Activated naive CD4-positive, alpha-beta T cell treated with anti-CD3 and anti-CD28 coated beads for 36 hours (primary cell): ENCODE measurements around the gene TCF15. TPM values are rescaled to one million over a fixed set of nuclear protein-coding genes. Genes with fewer than 3 reads are reported as not detected.

Experiments used
- CTCF ChIA-PET: fragments of 350-600 bp; sonication (Branson Sonifier 250); formaldehyde crosslinking; loops from one replicate; lab custom pipeline; 2021; ENCODE audit warnings: antibody characterized with exemption; lab: Charles Lee
- DNase-seq: peaks from one replicate; pipeline ENCODE4 v3.0.0-alpha.2; 2020
- H3K27ac Mint-ChIP-seq: one replicate; pipeline ENCODE4 v1.8.0; 2021; ENCODE audit warnings: mild to moderate bottlenecking, mixed read lengths
- H3K27me3 Mint-ChIP-seq: one replicate; pipeline ENCODE4 v1.8.0; 2021; ENCODE audit warnings: low read depth, mixed read lengths
- H3K36me3 Mint-ChIP-seq: one replicate; pipeline ENCODE4 v1.8.0; 2021; ENCODE audit warnings: low read depth, mixed read lengths
- H3K4me1 Mint-ChIP-seq: one replicate; pipeline ENCODE4 v1.8.0; 2021; ENCODE audit warnings: low read depth, mixed read lengths
- H3K4me3 Mint-ChIP-seq: one replicate; pipeline ENCODE4 v1.8.0; 2021; ENCODE audit warnings: mild to moderate bottlenecking, moderate library complexity, mixed read lengths
- H3K9me3 Mint-ChIP-seq: one replicate; pipeline ENCODE4 v1.8.0; 2021; ENCODE audit warnings: mixed read lengths
- intact Hi-C: fragments of 100-400 bp; cut with micrococcal nuclease; formaldehyde crosslinking; loops from one replicate; pipeline ENCODE4 v1.15.1; 2023
- total RNA-seq, 2 experiments: library from RNA; stranded (reverse); gene quantifications; one replicate each; pipeline ENCODE4 v1.2.3, GENCODE V29; 2021

The TCF15 gene
- total RNA-seq, 2 experiments from 2014 or later = not detected

DNA sequence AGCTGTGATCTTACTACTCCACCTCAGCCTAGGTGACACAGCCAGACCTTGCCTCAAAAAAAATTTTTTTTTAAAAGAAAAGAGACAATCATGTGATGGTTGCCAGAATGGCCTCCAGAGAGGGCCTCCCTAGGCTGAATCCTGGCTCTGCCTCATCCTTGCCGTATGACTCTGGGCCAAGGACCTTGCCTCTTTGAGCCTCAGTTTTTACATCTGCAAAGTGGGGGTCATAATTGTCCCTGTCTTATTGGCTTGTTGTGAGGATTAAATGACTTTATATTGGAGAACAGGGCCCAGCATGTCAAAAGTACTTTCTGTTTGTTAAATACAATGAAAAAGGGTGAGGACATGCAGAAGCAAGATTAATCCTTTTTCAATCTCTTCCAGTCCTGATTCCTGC is 28.5 kb upstream of the TCF15 start:
- no peaks in the 10 kb centered on the region for H3K9me3 Mint-ChIP-seq
- H3K4me3 Mint-ChIP-seq = no peak overlapping the region
- H3K4me1 Mint-ChIP-seq = peaks cover 9% of the 10 kb centered on the region
- no peak for DNase-seq
- H3K36me3 Mint-ChIP-seq = no peaks in the 10 kb centered on the region
- H3K27me3 Mint-ChIP-seq = peaks cover 15% of the 10 kb centered on the region
- intact Hi-C loops = no loop called here
- CTCF ChIA-PET = interaction anchor here (0.8 kb wide), 1 partner anchor 269 kb away, joined by 7 read pairs; no protein-coding TSS in a partner anchor
- no peak overlapping the region for H3K27ac Mint-ChIP-seq

- Mint-ChIP-seq H3K36me3 (no peaks in the 10 kb centered on the region), H3K4me1 (peaks cover 6% of the 10 kb centered on the region), H3K4me3 (no peak overlapping the region), H3K27me3 (peaks cover 6% of the 10 kb centered on the region), H3K27ac (no peak overlapping the region), H3K9me3 (no peaks in the 10 kb centered on the region)
- CTCF ChIA-PET = no interaction called here
- DNase-seq = no peak
- intact Hi-C loops = no loop called here
These were observed 27.4 kb upstream of the TCF15 start for GRCh38 chr20:637559-637958.

DNA sequence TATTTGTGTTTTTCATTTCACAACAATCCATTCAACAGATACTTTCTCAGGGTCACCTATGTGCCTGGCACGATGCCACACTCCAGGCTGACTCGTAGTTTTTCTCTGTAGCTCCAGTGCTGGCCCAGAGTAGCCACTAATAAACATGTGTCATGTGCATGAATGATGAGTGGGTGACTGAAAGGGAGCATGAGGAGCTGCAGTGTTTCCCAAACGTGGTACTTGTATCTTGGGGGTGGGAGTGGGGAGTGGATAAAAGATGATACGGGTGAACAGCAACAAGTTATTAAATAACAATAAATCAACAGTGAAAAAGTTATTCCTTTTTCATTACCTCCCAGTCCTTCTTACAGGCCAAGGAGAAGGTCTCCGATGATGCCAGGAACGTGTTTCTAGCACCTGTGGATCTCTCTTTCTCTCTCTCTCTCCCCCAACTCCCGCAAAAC is 25.8 kb upstream of the TCF15 start:
- Mint-ChIP-seq H3K4me3 (no peak overlapping the region), H3K4me1 (no peaks in the 10 kb centered on the region), H3K9me3 (no peaks in the 10 kb centered on the region), H3K36me3 (no peaks in the 10 kb centered on the region), H3K27ac (no peak overlapping the region), H3K27me3 (no peaks in the 10 kb centered on the region)
- intact Hi-C loops = no loop called here
- DNase-seq = no peak
- CTCF ChIA-PET = interaction anchor here (0.6 kb wide), 1 partner anchor 128 kb away, joined by 3 read pairs; no protein-coding TSS in a partner anchor

DNA sequence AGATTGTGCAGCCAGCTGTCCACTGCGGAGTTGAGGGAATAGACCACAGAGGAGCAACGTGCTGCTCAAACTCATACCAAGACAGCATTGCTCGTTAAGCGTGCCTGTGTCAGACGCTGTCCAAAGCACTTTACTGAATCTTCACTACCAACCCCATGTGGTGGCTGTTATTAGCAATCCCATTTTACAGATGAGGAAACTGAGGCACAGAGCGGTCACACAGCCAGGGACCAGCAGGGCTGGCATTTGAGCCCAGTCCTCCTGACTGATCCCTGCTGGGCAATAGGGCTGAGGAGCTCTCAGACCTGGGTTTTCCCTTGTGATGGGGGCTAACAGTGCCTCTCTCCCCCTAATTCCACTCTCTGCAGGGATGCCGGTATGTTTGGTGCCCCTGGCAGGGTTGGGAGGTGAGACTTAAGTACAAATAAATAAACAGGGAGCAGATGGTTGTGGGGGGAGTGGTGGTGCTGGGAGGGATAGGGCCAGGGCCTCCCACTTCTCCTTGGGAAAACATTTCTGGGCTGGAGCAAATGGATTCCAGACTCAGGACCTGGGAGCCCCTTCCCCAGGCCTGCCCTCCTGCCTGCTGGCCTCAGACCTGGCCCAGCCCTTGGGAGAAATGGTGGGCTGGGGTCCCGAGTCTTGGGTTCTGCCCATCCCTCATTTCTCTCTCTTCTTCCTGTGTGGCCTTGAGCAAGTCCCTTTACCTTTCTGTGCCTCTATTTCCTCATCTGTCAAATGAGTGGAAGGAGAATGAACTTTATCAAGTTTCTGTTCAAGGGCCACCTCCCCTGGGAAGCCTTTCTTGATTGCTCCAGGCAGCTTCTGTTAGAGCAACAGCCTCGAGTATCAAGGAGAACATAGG is 25.2 kb upstream of the TCF15 start:
- H3K4me1 Mint-ChIP-seq = no peaks in the 10 kb centered on the region
- no peaks in the 10 kb centered on the region for H3K9me3 Mint-ChIP-seq

DNA sequence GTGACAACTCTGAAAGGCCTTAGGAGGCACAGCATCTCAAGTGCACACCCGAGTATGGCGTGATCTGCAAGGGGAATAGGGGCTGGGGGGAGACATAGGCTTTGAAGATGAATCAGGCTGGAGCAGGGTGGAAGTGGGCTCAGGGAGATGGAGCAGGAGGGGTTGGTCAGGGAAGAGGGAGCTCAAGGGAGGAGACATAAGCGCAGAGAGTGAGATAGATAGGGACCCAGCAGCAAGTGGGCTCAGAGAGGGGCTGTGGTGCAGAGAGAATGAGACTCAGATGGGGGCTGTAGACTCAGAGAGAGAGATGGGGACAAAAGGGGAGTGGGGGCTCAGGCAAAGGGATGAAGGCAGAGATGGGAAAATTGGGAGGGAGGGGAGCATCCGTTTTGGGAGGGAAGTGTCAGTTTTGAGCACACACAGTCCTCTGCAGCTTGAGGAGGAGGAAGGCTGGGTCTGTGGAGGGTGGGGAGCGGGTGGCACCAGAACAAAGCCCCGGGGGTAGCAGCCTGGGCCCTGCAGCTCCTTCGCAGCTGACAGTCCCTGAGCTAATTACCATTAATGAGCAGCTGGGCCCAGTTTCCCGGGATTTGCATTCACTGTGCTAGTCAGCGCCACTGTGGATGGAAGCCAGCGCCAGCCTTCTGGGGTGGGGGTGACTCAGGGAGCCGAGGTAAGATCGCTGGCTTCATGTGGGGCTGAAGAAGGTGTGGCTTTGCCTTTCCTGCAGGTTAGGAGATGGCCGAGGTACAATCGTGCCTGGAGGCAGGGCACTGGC is 24.2 kb upstream of the TCF15 start:
- CTCF ChIA-PET = interaction anchor here (1.0 kb wide), 1 partner anchor 12 kb away, joined by 3 read pairs; no protein-coding TSS in a partner anchor
- Mint-ChIP-seq H3K36me3 (no peaks in the 10 kb centered on the region), H3K4me1 (no peaks in the 10 kb centered on the region), H3K27me3 (peaks cover 2% of the 10 kb centered on the region), H3K4me3 (no peak overlapping the region), H3K9me3 (no peaks in the 10 kb centered on the region), H3K27ac (no peak overlapping the region)
- intact Hi-C loops = no loop called here
- no peak for DNase-seq

More for the DNA sequence above, 25.2 kb upstream of the TCF15 start:
- no peak overlapping the region for H3K27ac Mint-ChIP-seq
- intact Hi-C loops = no loop called here
- no peak overlapping the region for H3K4me3 Mint-ChIP-seq
- CTCF ChIA-PET = interaction anchor here (1.0 kb wide), 1 partner anchor 11 kb away, joined by 3 read pairs; no protein-coding TSS in a partner anchor
- no peaks in the 10 kb centered on the region for H3K36me3 Mint-ChIP-seq
- no peaks in the 10 kb centered on the region for H3K27me3 Mint-ChIP-seq
- no peak for DNase-seq

DNA sequence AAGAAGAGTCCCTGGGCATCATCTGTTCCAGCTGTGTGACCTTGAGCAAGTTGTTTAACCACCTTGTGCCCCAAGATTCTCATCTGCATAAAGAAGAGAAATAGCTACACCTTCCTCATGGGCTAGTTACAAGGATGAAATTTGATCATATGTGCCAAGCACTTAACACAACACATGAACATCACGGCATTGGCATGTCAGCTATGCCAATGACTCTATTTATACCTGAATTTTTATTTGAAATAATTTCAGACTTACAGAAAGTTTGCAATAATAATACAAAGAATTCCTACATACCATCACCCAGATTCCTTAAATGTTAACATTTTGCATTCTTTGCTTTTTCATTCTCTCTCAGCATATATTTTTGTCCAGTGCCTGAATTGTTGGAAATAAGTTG is 21.0 kb upstream of the TCF15 start:
- Mint-ChIP-seq H3K4me3 (no peak overlapping the region), H3K36me3 (no peaks in the 10 kb centered on the region), H3K27me3 (peaks cover 2% of the 10 kb centered on the region), H3K27ac (no peak overlapping the region), H3K9me3 (no peaks in the 10 kb centered on the region), H3K4me1 (no peaks in the 10 kb centered on the region)
- intact Hi-C loops = no loop called here
- no peak for DNase-seq
- CTCF ChIA-PET = interaction anchor here (3.5 kb wide), 1 partner anchor 15 kb away, joined by 21 read pairs; no protein-coding TSS in a partner anchor

GRCh38 chr20:626579-626978 is 16.5 kb upstream of the TCF15 start:
- intact Hi-C loops = no loop called here
- H3K4me3 Mint-ChIP-seq = no peak overlapping the region
- H3K27me3 Mint-ChIP-seq = peaks cover 13% of the 10 kb centered on the region
- CTCF ChIA-PET = interaction anchor here (1.6 kb wide), 1 partner anchor 19 kb away, joined by 3 read pairs; no protein-coding TSS in a partner anchor
- H3K27ac Mint-ChIP-seq = no peak overlapping the region
- H3K9me3 Mint-ChIP-seq = no peaks in the 10 kb centered on the region
- DNase-seq = no peak
- H3K4me1 Mint-ChIP-seq = no peaks in the 10 kb centered on the region
- H3K36me3 Mint-ChIP-seq = no peaks in the 10 kb centered on the region

DNA sequence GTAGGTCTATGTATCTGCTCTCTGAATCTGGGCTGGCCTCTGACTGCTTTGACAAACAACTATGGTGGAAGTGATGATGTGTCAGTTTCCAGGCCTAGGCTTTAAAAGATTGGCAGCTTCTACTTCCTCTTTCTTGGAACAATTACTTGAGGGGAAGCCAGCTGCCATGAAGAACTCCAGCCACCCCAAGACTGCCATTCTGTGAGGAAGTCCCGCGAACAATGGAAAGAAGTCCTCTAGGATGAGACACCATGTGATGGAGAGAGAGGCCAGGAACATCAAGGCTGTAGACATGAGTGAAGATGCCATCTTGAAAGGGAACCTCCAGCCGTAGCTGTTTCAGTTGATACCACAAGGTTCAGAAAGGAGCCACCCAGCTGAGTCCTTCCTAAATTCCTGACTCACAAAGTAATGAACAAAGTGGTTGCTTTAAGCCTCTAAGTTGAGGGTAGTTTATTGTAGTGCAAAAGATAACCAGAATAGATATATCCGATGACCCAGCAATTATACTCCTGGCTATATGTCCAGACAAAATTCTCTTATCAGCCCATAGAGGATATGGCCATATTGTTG is 15.3 kb upstream of the TCF15 start:
- intact Hi-C loops = no loop called here
- Mint-ChIP-seq H3K27ac (no peak overlapping the region), H3K4me3 (no peak overlapping the region), H3K9me3 (no peaks in the 10 kb centered on the region), H3K36me3 (no peaks in the 10 kb centered on the region), H3K4me1 (no peaks in the 10 kb centered on the region), H3K27me3 (peaks cover 20% of the 10 kb centered on the region)
- CTCF ChIA-PET = interaction anchor here (0.7 kb wide), 1 partner anchor 22 kb away, joined by 3 read pairs; no protein-coding TSS in a partner anchor
- no peak for DNase-seq

DNA sequence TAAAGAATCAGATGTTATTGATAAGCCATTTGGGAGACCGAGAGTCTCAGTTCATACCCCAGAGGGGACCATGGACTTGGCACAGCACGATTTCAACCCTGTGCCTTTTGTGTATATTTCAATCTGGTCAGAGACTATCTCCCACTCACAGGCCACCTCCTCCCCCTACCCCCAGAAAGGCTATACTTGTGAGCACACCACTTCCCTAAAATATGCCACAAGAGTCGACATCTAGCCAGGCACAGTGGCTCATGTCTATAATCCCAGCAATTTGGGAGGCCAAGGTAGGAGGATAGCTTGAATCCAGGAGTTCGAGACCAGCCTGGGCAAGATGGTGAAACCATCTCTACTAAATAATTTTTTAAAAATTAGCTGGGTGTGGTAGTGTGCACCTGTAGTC is 13.6 kb upstream of the TCF15 start:
- no peak overlapping the region for H3K4me3 Mint-ChIP-seq
- DNase-seq = no peak
- no peak overlapping the region for H3K27ac Mint-ChIP-seq
- intact Hi-C loops = no loop called here
- peaks cover 28% of the 10 kb centered on the region for H3K27me3 Mint-ChIP-seq
- no peaks in the 10 kb centered on the region for H3K4me1 Mint-ChIP-seq
- CTCF ChIA-PET = interaction anchor here (1.0 kb wide), 2 partner anchors 22 to 43 kb away, joined by 3 read pairs; no protein-coding TSS in a partner anchor
- no peaks in the 10 kb centered on the region for H3K36me3 Mint-ChIP-seq
- no peaks in the 10 kb centered on the region for H3K9me3 Mint-ChIP-seq

GRCh38 chr20:623021-623420 is 12.9 kb upstream of the TCF15 start:
- CTCF ChIA-PET = interaction anchor here (1.0 kb wide), 1 partner anchor 44 kb away, joined by 3 read pairs; no protein-coding TSS in a partner anchor
- DNase-seq = no peak
- Mint-ChIP-seq H3K27ac (no peak overlapping the region), H3K9me3 (peaks cover 4% of the 10 kb centered on the region), H3K36me3 (no peaks in the 10 kb centered on the region), H3K4me1 (no peaks in the 10 kb centered on the region), H3K4me3 (no peak overlapping the region), H3K27me3 (peaks cover 29% of the 10 kb centered on the region)
- intact Hi-C loops = no loop called here

DNA sequence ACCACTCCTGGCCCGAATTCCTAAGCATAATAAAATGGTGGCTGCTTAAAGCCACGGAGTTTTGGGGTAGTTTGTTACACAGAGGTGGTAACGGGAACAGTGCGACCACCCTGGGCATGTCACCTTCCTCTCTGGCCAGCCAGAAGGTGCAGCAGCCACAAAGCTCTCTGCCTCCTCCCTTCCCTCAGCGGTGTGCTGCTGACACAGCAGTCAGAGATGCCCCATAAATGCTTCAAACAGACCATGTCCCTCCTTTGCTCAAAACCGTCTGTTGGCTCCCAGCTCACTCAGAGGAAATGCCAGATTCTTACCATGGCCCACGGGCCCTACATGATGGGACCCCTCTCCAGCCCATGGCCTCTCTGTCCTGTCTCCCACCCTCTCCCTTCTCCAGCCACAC is 12.1 kb upstream of the TCF15 start:
- CTCF ChIA-PET = interaction anchor here (0.6 kb wide), 1 partner anchor 108 kb away, joined by 3 read pairs; no protein-coding TSS in a partner anchor
- Mint-ChIP-seq H3K27ac (no peak overlapping the region), H3K9me3 (peaks cover 7% of the 10 kb centered on the region), H3K4me1 (no peaks in the 10 kb centered on the region), H3K4me3 (no peak overlapping the region), H3K27me3 (peaks cover 31% of the 10 kb centered on the region), H3K36me3 (no peaks in the 10 kb centered on the region)
- intact Hi-C loops = no loop called here
- no peak for DNase-seq
